Hippocampal formation (tissue), 2 donors: ENCODE data around the gene PDE4D.

Source experiments
- DNase-seq, 2 donors: peaks; one replicate each; lab custom pipeline; 2025; lab: John Stamatoyannopoulos, UW

Gene PDE4D

DNA sequence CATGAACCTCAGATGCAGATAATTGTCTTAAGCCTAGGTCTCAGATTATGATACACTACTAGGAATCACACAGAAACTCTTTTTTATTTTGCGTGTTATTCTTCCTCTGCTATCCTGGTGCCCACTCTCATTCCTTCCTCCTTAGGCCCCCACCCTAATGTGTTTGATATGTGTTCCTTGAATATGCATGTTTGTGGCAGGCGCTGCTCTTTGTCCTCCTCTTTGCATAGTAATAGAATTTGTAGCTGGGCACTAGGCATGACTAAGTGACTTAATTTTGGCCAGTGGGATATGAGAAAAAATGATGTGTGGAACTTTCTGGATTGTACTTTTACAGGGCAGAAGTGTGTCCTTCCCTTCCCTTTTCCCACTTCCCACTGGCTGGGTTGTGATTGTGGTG lies 965.6 kb downstream of the PDE4D start:
- DNase-seq, result no peak

DNA sequence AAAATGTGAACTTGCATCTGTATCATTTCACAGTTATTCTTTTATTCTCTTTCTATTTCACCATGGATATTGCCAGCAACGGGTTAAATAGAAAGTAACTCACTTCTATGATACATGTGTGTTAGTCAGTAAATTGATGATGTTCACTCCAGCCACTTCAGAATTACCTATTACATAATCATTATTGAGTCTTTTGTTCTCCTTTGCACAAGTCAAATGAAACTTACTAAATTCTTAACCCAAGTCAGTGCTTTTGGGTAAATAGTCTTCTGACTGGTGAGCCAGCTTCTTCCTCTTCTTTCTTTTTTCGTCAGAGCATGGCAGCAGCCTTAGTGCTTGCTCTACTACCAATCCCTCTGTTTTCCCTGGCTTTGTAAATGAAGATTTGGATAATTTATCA lies 966.3 kb downstream of the PDE4D start:
- DNase-seq, result no peak

DNA sequence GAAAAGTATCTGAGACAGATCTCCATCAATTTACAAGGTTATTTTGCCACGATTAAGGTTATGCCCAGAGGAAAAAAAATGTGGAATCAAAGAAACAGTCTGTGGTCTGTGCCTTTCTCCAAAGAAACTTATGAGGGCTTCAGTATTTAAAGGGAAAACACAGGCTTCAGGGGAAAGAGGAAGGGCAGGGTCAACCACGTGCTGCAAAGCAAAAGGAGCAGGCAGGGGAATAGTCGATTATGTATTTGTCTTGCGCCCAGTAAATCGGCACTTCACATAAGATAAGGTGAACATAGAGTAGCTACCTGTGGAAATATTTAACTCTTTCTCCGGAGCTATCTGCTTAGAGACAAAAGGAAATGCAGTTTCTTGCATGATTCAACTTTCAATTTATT lies 967.0 kb downstream of the PDE4D start:
- no peak for DNase-seq

DNA sequence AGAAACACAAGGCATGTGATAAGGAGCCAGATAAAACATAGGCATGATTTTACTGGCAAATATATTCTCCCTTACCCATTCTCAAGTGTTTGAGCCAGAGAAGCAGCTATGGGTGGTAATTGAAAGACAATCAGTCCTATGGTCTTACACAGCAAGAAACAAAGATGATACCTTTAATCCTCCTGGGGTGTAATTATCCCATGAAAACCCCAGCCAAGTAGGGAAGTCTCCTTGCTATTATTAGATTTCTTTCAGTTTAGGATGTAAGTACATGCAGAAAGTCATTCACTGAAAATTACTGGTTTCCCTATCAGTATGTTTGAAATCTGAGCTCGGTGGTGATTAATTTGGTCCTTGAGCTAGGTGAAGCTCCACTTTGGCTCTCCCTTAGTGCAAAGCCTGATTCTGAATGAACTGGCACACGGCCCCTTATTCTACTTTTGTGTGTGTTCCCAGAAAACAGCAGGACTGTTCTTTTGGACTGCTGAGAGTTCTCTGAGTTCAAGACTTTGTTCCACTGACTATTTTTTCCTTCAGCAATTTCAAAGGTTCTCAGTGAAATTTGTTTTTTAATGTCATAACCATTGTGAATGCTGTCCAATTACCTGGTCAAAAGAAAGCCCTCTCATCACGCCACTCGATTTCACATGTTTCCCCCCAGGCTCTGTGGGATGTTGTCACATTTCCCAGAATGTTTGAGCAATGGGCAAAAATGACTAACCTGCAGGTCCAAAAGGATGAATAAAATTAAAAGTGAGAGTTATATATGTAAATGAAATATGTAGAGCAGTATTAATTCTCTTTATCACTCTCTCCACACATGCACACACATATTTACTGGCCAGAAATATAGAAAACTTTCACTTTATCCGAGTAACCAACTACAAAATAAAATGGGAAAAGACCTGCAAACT lies 967.6 kb downstream of the PDE4D start:
- peak in 1 of 2 donors; percentile 61 for DNase-seq

DNA sequence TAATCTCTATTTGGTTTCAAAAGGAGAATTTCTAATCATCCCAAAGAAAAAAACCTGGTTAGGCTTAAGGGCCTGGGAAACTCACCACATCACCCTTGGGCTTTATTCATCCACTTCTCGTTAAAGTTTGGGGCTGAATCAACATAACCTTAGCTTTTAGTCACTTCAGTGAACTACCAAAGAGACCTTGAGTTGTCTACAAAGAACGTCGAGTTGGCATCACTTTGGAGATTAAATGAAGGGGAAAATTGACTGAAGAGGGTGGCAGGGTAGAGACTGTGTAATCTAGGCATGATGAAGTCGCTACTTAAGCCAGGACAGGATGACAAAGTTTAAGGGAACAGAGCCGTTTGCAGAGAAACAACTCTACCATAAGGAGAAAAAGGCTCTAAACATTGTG lies 969.2 kb downstream of the PDE4D start:
- peak in 1 of 2 donors; percentile 75 for DNase-seq

DNA sequence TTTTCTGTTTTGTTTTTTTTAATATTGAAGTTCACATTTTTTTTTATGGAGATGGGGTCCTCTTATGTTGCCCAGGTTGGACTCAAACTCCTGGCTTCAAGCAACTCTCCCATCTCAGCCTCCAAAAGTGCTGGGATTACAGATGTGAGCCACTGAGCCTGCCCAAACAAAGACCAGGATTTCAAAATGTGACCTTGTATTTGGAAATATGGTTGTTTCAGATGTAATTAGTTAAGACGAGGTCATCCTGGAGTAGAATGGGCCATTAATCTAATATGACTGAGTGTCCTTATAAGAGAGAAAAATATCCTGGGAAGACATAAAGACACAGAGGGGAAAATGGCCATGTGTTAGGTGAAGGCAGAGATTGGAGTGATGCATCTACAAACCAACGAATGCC lies 970.2 kb downstream of the PDE4D start:
- DNase-seq, result no peak

DNA sequence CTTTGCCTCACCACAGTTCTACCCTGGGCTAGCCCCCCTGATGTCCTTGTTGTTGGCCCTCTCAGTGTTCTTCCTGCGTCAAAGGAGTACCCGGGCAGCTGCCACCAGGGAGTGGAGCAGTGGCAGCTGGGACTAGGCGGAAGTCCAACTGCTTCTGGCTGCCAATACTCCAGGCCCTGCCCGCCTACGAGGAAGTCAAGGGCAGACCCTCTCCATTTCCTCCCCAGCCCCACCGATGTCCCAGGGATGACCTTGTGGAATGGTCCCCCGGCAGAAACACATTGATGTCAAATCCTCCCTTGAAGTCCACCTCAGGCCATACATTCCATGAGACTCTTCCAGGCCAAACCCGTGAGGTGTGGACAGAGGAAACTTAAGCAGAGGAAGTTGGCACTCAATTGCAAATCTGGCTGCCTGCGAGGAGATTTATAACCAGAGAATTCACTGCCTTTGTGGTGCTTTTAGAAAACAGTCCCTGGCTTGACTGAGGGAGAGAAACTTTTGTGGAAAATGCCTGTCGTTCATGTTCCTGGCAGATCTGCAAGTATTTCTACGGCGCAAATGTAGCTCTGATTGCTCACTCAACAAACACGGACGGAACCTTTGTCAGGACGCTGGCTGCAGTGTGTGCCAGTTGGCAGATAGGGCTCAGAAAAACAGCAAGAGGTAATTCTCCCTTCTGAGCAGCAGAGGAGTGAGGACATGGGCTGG lies 970.9 kb downstream of the PDE4D start:
- DNase-seq, result peak; percentile 39 to 55

DNA sequence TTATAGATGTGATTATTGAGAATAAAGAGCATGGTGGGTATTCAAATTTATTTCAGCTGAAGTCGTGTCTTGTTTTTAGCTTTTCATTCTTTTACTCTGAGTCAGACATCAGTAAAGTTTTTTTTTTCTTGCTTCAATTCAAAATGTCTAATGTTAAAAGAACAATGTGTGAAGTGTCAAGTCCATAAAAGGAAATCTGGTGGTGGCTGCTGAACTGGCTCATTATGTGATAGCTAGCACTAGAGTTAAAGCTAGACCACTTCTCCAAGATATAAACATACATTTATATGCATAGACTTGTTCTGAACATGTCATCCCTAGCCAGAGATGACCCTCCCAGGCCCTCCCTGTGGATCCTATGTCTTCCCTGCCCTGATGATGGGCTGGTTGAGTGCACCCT lies 972.4 kb downstream of the PDE4D start:
- no peak for DNase-seq

DNA sequence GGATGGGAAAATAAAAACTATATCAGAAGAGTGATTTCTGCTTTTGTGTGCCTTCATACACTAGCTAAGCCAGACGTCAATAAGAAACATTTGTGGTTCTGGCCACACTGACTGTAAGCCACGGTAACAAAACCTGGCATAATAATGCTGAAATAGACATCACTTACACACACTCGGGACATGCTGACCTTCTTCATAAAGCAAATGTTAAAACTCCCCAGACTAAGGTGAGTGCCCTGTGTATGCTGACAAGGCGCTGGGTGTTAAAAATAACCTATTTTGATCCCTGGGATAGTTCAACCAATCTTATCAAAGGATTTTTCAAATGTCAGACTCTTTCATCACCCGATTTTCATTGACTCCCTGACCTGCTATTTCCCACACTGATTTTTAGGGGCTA lies 973.7 kb downstream of the PDE4D start:
- DNase-seq, result no peak
